K562 (cell line): ENCODE data around the gene ZNHIT3. TPM values are rescaled to one million over a fixed set of nuclear protein-coding genes. Genes with fewer than 3 reads are reported as not detected.

Source experiments
- ATF3 ChIP-seq, 2 experiments: fragments of 450-650 bp in 1 of 2; sonication (generic) in 1 of 2; formaldehyde crosslinking in 1 of 2; IDR thresholded peaks in 1 of 2; conservative IDR thresholded peaks in 1 of 2; 2 replicates each; pipeline versions ENCODE4 v1.6.1 to v1.8.1; 2016 to 2023; ENCODE audit warnings: mild to moderate bottlenecking in 2 of 2, moderate library complexity in 2 of 2, inconsistent platforms in 1 of 2, missing genetic modification reagents in 1 of 2
- ATF6 ChIP-seq: sonication (generic); formaldehyde crosslinking; IDR thresholded peaks from 2 replicates; pipeline ENCODE4 v1.4.0; 2020; ENCODE audit warnings: mild to moderate bottlenecking, missing genetic modification reagents
- BRF2 ChIP-seq: IDR thresholded peaks from 3 replicates; pipeline ENCODE4 v1.6.1; 2011; ENCODE audit warnings: borderline replicate concordance, mild to moderate bottlenecking; ENCODE audit not compliant: insufficient read length, insufficient read depth
- DPF2 ChIP-seq: fragments of 450-650 bp; IDR thresholded peaks from 2 replicates; pipeline ENCODE4 v1.6.1; 2016
- MYNN ChIP-seq, 2 experiments: sonication (generic); formaldehyde crosslinking in 1 of 2; IDR thresholded peaks; 2 replicates each; pipeline versions ENCODE4 v1.5.0 to v1.6.1; 2016 to 2020; ENCODE audit warnings: antibody characterized with exemption in 1 of 2, missing genetic modification reagents in 1 of 2
- NCOA2 ChIP-seq, 2 experiments: fragments of 450-650 bp; IDR thresholded peaks; 2 replicates each; pipeline ENCODE4 v1.6.1; 2018; ENCODE audit warnings: mild to moderate bottlenecking in 2 of 2, moderate library complexity in 1 of 2; ENCODE audit not compliant: partially characterized antibody in 2 of 2
- U2AF2 ChIP-seq: fragments of 200-400 bp; formaldehyde crosslinking; optimal IDR thresholded peaks from 2 replicates; pipeline ENCODE3; 2017; ENCODE audit warnings: low read depth, mild to moderate bottlenecking, low read length
- polyA plus RNA-seq, 8 experiments: library from polyadenylated mRNA; depleted of rRNA in 4 of 8; stranded (reverse) in 5 of 8; unstranded in 3 of 8; fragments of >200 nt; fragmentation: Nextera tagmentation in 2 of 8; fragmentation: Illumina TruSeq in 1 of 8; extraction: Ambion mirVana in 2 of 8; extraction: Trizol in 1 of 8; gene quantifications; 2 replicates each; pipeline versions ENCODE4 v1.2.1 to v1.2.3, GENCODE V29; 2011 to 2014; ENCODE audit warnings: inconsistent platforms in 1 of 8, missing spikeins in 1 of 8
- total RNA-seq, 7 experiments: library from RNA; depleted of rRNA in 6 of 7; stranded (reverse); fragments of >200 nt in 6 of 7; fragmentation: Illumina TruSeq in 2 of 7; extraction: Trizol in 2 of 7; gene quantifications; 2 replicates each; pipeline versions ENCODE4 v1.2.1 to v1.2.3, GENCODE V29; 2011 to 2021; ENCODE audit warnings: low replicate concordance in 1 of 7
- TF ChIP-seq, protein P1 (sequence below): sonication (generic); formaldehyde crosslinking; IDR thresholded peaks from 2 replicates; pipeline ENCODE4 v1.8.1; 2023; ENCODE audit warnings: missing genetic modification reagents, mild to moderate bottlenecking, borderline replicate concordance
- TF ChIP-seq, protein P2 (sequence below), 2 experiments: fragments of 450-650 bp in 1 of 2; sonication (generic) in 1 of 2; formaldehyde crosslinking; conservative IDR thresholded peaks; 2 replicates each; pipeline versions ENCODE4 v1.4.0 to v1.8.1; 2020 to 2022; ENCODE audit warnings: mild to moderate bottlenecking in 1 of 2, missing genetic modification reagents in 1 of 2
- TF ChIP-seq, protein P3 (sequence below), 3 experiments: fragments of 200-800 bp in 1 of 3; fragments of 250-450 bp in 1 of 3; fragments of 450-650 bp in 1 of 3; sonication (Bioruptor Pico) in 1 of 3; sonication (Bioruptor generic) in 1 of 3; formaldehyde crosslinking in 1 of 3; IDR thresholded peaks; 2 replicates each; pipeline versions ENCODE4 v1.6.1 to v1.8.0; 2016 to 2022; ENCODE audit warnings: mild to moderate bottlenecking in 2 of 3, missing genetic modification characterization in 2 of 3, missing compliant biosample characterization in 1 of 3, moderate library complexity in 1 of 3

Gene ZNHIT3
- total and polyA plus RNA-seq, 9 of the 15 experiments (the other 6 are each of a cell fraction or from before 2014, with no cell fraction given) = 45.0 to 300 (median 88.4) TPM

DNA sequence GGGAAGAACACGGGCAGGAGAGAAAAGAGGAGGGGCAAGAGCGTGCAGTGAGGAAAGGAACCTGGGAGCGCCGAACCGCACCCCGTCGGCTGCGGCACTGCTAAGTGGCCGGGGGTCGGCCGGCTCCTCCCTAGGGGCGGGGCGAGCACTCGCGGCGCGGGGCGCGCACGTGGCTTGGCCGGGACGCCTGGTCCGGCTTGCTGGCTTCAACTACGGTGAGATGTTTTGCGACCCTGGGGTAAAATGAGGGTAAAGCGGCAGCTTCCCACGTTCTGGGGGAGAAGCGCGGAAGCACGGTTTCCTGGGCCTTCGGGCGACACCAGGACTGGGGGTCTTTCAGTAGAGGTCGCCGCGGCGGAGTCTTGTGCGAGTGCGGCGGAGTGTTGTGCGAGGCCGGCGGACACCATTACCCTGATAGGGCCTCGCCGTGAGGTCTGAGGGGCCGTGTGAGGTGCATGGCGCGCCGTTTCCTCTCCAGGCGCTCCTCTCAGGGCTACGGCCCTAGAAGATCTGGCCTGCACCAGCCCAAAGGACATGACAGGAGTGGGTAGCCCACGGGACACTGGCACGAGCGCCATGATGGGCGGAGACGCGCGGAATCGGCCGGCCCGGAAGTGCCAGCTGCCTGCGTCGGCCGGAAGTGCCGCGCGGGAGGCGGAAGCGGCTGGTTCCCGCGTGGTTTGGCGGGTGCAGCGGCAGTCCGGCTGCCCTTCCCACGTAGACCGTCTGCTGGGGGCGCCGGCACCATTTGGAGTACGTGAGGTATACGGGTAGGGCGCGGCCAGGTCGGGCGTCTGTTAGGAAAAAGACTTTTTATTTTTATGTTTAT is 48.6 kb downstream of the ZNHIT3 start, which contains the start of the genes MYO19 and PIGW (continued):
- TF ChIP-seq, protein P1, sequence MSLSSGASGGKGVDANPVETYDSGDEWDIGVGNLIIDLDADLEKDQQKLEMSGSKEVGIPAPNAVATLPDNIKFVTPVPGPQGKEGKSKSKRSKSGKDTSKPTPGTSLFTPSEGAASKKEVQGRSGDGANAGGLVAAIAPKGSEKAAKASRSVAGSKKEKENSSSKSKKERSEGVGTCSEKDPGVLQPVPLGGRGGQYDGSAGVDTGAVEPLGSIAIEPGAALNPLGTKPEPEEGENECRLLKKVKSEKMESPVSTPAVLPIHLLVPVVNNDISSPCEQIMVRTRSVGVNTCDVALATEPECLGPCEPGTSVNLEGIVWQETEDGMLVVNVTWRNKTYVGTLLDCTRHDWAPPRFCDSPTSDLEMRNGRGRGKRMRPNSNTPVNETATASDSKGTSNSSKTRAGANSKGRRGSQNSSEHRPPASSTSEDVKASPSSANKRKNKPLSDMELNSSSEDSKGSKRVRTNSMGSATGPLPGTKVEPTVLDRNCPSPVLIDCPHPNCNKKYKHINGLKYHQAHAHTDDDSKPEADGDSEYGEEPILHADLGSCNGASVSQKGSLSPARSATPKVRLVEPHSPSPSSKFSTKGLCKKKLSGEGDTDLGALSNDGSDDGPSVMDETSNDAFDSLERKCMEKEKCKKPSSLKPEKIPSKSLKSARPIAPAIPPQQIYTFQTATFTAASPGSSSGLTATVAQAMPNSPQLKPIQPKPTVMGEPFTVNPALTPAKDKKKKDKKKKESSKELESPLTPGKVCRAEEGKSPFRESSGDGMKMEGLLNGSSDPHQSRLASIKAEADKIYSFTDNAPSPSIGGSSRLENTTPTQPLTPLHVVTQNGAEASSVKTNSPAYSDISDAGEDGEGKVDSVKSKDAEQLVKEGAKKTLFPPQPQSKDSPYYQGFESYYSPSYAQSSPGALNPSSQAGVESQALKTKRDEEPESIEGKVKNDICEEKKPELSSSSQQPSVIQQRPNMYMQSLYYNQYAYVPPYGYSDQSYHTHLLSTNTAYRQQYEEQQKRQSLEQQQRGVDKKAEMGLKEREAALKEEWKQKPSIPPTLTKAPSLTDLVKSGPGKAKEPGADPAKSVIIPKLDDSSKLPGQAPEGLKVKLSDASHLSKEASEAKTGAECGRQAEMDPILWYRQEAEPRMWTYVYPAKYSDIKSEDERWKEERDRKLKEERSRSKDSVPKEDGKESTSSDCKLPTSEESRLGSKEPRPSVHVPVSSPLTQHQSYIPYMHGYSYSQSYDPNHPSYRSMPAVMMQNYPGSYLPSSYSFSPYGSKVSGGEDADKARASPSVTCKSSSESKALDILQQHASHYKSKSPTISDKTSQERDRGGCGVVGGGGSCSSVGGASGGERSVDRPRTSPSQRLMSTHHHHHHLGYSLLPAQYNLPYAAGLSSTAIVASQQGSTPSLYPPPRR (CRISPR knock-in tag) = no peak
- TF ChIP-seq U2AF2 (no peak), ATF6 (CRISPR knock-in tag) (no peak), NCOA2 (IDR thresholded peaks at IDR 0.05; ENCODE audit: partially characterized antibody in 2 of 2) (no peak), BRF2 (no peak), ATF3 (IDR thresholded peaks at IDR 0.05) (no peak), ATF3 (CRISPR knock-in tag; conservative IDR thresholded peaks at IDR 0.05) (no peak), DPF2 (no peak), MYNN (IDR thresholded peaks at IDR 0.05) (peak; percentile 21; the same call in 1 of the 2 replicates), MYNN (CRISPR knock-in tag; IDR thresholded peaks at IDR 0.05) (no peak)
- TF ChIP-seq, protein P2, sequence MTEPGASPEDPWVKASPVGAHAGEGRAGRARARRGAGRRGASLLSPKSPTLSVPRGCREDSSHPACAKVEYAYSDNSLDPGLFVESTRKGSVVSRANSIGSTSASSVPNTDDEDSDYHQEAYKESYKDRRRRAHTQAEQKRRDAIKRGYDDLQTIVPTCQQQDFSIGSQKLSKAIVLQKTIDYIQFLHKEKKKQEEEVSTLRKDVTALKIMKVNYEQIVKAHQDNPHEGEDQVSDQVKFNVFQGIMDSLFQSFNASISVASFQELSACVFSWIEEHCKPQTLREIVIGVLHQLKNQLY (CRISPR knock-in tag; conservative IDR thresholded peaks at IDR 0.05) = no peak
- TF ChIP-seq, protein P3, sequence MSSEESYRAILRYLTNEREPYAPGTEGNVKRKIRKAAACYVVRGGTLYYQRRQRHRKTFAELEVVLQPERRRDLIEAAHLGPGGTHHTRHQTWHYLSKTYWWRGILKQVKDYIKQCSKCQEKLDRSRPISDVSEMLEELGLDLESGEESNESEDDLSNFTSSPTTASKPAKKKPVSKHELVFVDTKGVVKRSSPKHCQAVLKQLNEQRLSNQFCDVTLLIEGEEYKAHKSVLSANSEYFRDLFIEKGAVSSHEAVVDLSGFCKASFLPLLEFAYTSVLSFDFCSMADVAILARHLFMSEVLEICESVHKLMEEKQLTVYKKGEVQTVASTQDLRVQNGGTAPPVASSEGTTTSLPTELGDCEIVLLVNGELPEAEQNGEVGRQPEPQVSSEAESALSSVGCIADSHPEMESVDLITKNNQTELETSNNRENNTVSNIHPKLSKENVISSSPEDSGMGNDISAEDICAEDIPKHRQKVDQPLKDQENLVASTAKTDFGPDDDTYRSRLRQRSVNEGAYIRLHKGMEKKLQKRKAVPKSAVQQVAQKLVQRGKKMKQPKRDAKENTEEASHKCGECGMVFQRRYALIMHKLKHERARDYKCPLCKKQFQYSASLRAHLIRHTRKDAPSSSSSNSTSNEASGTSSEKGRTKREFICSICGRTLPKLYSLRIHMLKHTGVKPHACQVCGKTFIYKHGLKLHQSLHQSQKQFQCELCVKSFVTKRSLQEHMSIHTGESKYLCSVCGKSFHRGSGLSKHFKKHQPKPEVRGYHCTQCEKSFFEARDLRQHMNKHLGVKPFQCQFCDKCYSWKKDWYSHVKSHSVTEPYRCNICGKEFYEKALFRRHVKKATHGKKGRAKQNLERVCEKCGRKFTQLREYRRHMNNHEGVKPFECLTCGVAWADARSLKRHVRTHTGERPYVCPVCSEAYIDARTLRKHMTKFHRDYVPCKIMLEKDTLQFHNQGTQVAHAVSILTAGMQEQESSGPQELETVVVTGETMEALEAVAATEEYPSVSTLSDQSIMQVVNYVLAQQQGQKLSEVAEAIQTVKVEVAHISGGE (CRISPR knock-in tag; IDR thresholded peaks at IDR 0.05) = peak in 2 of 3 experiments; percentile 70 to 92; a peak in 4 of 6 replicates
